Neural cell (in vitro differentiated cells): ENCODE data around the gene CLCNKB. TPM values are rescaled to one million over a fixed set of nuclear protein-coding genes. Genes with fewer than 3 reads are reported as not detected.

Experiments
- H2AFZ ChIP-seq: fragments of 200-600, 300-800 bp; sonication (generic), shearing (Covaris generic); 2 replicates; pipeline ENCODE4 v1.6.0; 2014; ENCODE audit warnings: low read depth, mild to moderate bottlenecking, antibody characterized with exemption, low read length, moderate library complexity
- H3F3A ChIP-seq: fragments of 200-600 bp; shearing (Covaris generic); 2 replicates; pipeline ENCODE4 v1.6.1; 2016; ENCODE audit warnings: mild to moderate bottlenecking, moderate library complexity, mixed read lengths, antibody characterized with exemption, low read length; ENCODE audit not compliant: insufficient read depth, poor library complexity, severe bottlenecking
- H3K27ac ChIP-seq: fragments of 200-600, 300-800 bp; sonication (generic), shearing (Covaris generic); 2 replicates; pipeline ENCODE4 v1.5.1; 2014; ENCODE audit warnings: mild to moderate bottlenecking, low read length, moderate library complexity
- H3K27me3 ChIP-seq: fragments of 300-800, 200-600 bp; sonication (generic), shearing (Covaris generic); 2 replicates; pipeline ENCODE4 v1.6.0; 2014; ENCODE audit warnings: mild to moderate bottlenecking, low read depth, low read length, moderate library complexity; ENCODE audit not compliant: insufficient read depth
- H3K36me3 ChIP-seq: fragments of 300-800, 200-600 bp; sonication (generic), shearing (Covaris generic); 2 replicates; pipeline ENCODE4 v1.5.1; 2014; ENCODE audit warnings: mild to moderate bottlenecking, antibody characterized with exemption, low read length, moderate library complexity; ENCODE audit not compliant: insufficient read depth
- H3K4me2 ChIP-seq: fragments of 300-800, 200-600 bp; sonication (generic), shearing (Covaris generic); 2 replicates; pipeline ENCODE4 v1.6.0; 2014; ENCODE audit warnings: mild to moderate bottlenecking, low read length
- H3K4me3 ChIP-seq: fragments of 300-800, 200-600 bp; sonication (generic), shearing (Covaris generic); 2 replicates; pipeline ENCODE4 v1.5.1; 2014; ENCODE audit warnings: mild to moderate bottlenecking, low read length, moderate library complexity
- H3K79me2 ChIP-seq: fragments of 200-600 bp; shearing (Covaris generic); replicated peaks from 2 replicates; pipeline ENCODE4 v1.6.0; 2014; ENCODE audit warnings: mild to moderate bottlenecking, low read length, moderate library complexity; ENCODE audit not compliant: insufficient read depth
- H3K9ac ChIP-seq: fragments of 300-800, 200-600 bp; sonication (generic), shearing (Covaris generic); 2 replicates; pipeline ENCODE4 v1.6.1; 2016; ENCODE audit warnings: mild to moderate bottlenecking, low read length, mixed read lengths
- H3K9me2 ChIP-seq: fragments of 200-600 bp; shearing (Covaris generic); 2 replicates; pipeline ENCODE4 v1.6.1; 2016; ENCODE audit warnings: mild to moderate bottlenecking, low read length, mixed read lengths; ENCODE audit not compliant: insufficient read depth
- H3K9me3 ChIP-seq: fragments of 200-600, 300-800 bp; sonication (generic), shearing (Covaris generic); 2 replicates; pipeline ENCODE4 v1.6.1; 2016; ENCODE audit warnings: mild to moderate bottlenecking, mixed run types, low read length, moderate library complexity, mixed read lengths
- H4K20me1 ChIP-seq: fragments of 200-600 bp; shearing (Covaris generic); 2 replicates; pipeline ENCODE4 v1.6.1; 2016; ENCODE audit warnings: mild to moderate bottlenecking, mixed run types; ENCODE audit not compliant: insufficient read depth
- EP300 ChIP-seq: fragments of 450-650 bp; conservative IDR thresholded peaks from 2 replicates; pipeline ENCODE4 v1.6.1; 2014; ENCODE audit warnings: antibody characterized with exemption, mild to moderate bottlenecking, moderate library complexity; ENCODE audit not compliant: poor library complexity, severe bottlenecking
- EZH2 ChIP-seq: fragments of 200-600, 300-800 bp; shearing (Covaris generic), sonication (generic); IDR thresholded peaks from 2 replicates; pipeline ENCODE4 v1.6.1; 2014; ENCODE audit warnings: antibody characterized with exemption, low read length, borderline replicate concordance, mild to moderate bottlenecking; ENCODE audit not compliant: insufficient read depth, poor library complexity, severe bottlenecking
- MXI1 ChIP-seq: fragments of 450-650 bp; conservative IDR thresholded peaks from 2 replicates; pipeline ENCODE4 v1.6.1; 2014; ENCODE audit warnings: antibody characterized with exemption, mild to moderate bottlenecking; ENCODE audit not compliant: poor library complexity, severe bottlenecking
- POLR2AphosphoS5 ChIP-seq: IDR thresholded peaks from 2 replicates; pipeline ENCODE4 v1.6.1; 2012
- RAD21 ChIP-seq: fragments of 450-650 bp; conservative IDR thresholded peaks from 2 replicates; pipeline ENCODE4 v1.6.1; 2014; ENCODE audit warnings: antibody characterized with exemption, mild to moderate bottlenecking, moderate library complexity
- SMC3 ChIP-seq: fragments of 450-650 bp; conservative IDR thresholded peaks from 2 replicates; pipeline ENCODE4 v1.6.1; 2014; ENCODE audit warnings: antibody characterized with exemption, mild to moderate bottlenecking, moderate library complexity; ENCODE audit not compliant: poor library complexity
- TAF1 ChIP-seq: IDR thresholded peaks from 2 replicates; pipeline ENCODE4 v1.6.1; 2012; ENCODE audit warnings: low read depth
- polyA plus RNA-seq: library from polyadenylated mRNA; depleted of rRNA; stranded (reverse); fragments of >200 nt; gene quantifications from 2 replicates; pipeline ENCODE4 v1.2.3, GENCODE V29; 2014
- TF ChIP-seq, protein P1 (sequence below): fragments of 450-650 bp; IDR thresholded peaks from 2 replicates; pipeline ENCODE4 v1.5.1; 2014; ENCODE audit warnings: antibody characterized with exemption, mild to moderate bottlenecking, moderate library complexity; ENCODE audit not compliant: poor library complexity, severe bottlenecking
- TF ChIP-seq, protein P2 (sequence below): IDR thresholded peaks from 2 replicates; pipeline ENCODE4 v1.6.1; 2012; ENCODE audit warnings: borderline replicate concordance

The CLCNKB gene
- polyA plus RNA-seq, 1 donor from 2014 or later, result not detected

DNA sequence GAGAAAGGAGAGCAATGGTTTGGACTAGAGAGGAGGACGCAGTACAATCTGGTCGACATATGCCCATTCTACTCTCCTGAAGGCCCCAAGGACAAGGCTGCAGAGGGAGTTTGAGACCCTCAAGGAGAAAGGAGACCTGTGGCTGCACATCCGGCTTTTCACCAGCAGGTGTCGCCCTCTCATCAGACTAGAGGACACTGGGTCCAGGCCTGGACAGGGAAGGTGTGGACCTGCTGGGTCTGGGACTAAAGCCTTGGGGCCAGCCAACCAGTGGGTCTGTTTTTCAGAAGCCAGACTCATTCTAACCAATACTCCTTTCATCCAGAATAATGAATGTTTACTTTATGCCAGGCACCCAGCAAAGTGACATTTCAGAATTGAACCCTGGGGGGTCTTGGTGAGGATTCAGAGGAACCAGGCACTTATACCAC is 34.5 kb upstream of the CLCNKB start:
- Histone ChIP-seq H4K20me1 (no peaks in the 10 kb centered on the region), H3K9me2 (no peaks in the 10 kb centered on the region), H3K4me3 (no peak overlapping the region), H3K79me2 (no peaks in the 10 kb centered on the region), H3F3A (no peaks in the 10 kb centered on the region), H2AFZ (no peak overlapping the region), H3K27me3 (no peaks in the 10 kb centered on the region), H3K4me2 (no peak overlapping the region), H3K9ac (no peak overlapping the region), H3K9me3 (no peaks in the 10 kb centered on the region), H3K36me3 (no peaks in the 10 kb centered on the region), H3K27ac (no peak overlapping the region)
- TF ChIP-seq SMC3 (peak; percentile 94), TAF1 (no peak), RAD21 (peak; percentile 91), EZH2 (no peak)
- TF ChIP-seq, protein P1, sequence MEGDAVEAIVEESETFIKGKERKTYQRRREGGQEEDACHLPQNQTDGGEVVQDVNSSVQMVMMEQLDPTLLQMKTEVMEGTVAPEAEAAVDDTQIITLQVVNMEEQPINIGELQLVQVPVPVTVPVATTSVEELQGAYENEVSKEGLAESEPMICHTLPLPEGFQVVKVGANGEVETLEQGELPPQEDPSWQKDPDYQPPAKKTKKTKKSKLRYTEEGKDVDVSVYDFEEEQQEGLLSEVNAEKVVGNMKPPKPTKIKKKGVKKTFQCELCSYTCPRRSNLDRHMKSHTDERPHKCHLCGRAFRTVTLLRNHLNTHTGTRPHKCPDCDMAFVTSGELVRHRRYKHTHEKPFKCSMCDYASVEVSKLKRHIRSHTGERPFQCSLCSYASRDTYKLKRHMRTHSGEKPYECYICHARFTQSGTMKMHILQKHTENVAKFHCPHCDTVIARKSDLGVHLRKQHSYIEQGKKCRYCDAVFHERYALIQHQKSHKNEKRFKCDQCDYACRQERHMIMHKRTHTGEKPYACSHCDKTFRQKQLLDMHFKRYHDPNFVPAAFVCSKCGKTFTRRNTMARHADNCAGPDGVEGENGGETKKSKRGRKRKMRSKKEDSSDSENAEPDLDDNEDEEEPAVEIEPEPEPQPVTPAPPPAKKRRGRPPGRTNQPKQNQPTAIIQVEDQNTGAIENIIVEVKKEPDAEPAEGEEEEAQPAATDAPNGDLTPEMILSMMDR, result peak; percentile 96

DNA sequence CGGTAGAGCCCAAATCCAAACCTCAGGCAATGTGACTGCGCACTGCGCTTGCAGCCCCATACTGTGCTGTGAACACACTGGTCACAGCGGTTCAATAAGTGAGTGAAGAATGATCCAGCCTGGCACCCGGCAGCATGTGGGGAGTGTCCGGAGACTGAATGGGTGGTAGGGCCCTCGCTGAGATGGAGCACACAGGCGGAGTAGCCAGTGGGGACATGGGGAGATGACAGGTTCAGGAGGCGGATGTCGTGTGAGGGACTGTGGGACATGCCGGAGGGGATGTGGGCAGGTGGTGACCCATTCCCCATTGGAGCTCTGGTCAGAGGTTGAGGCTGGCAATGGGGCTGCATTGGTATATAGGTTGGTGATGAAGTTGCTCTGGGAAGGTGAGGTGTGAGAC is 33.9 kb upstream of the CLCNKB start:
- no peaks in the 10 kb centered on the region for H3K36me3 ChIP-seq
- no peak overlapping the region for H2AFZ ChIP-seq
- no peaks in the 10 kb centered on the region for H3K9me2 ChIP-seq
- no peak overlapping the region for H3K27ac ChIP-seq
- H3K4me3 ChIP-seq, result no peak overlapping the region
- H3K27me3 ChIP-seq, result no peaks in the 10 kb centered on the region
- H3K9ac ChIP-seq, result no peak overlapping the region
- H3K79me2 ChIP-seq, result no peaks in the 10 kb centered on the region
- no peak for TF ChIP-seq EP300
- H4K20me1 ChIP-seq, result no peaks in the 10 kb centered on the region
- H3F3A ChIP-seq, result no peaks in the 10 kb centered on the region
- H3K4me2 ChIP-seq, result no peak overlapping the region
- no peaks in the 10 kb centered on the region for H3K9me3 ChIP-seq

DNA sequence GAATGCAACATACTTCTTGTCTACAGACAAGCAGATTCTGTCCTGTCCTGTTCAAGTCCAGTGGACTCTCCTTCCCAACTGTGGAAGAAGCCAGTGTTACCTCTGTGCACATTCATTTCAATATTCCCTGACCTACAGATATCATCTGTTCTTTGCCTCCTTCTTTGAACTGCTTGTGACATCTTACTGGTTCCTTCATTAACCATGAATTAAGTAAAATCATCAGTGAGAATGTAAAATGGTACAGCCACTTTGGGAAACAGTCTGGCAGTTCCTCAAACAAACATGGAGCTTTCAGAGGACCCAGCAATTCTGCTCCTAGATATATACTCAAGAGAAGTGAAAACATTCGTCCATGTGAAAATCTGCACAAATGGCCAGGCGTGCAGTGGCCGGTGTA is 32.7 kb upstream of the CLCNKB start:
- H2AFZ ChIP-seq, result no peak overlapping the region
- no peaks in the 10 kb centered on the region for H3K9me2 ChIP-seq
- no peaks in the 10 kb centered on the region for H4K20me1 ChIP-seq
- no peak overlapping the region for H3K4me3 ChIP-seq
- H3K9me3 ChIP-seq, result no peaks in the 10 kb centered on the region
- H3K9ac ChIP-seq, result no peak overlapping the region
- TF ChIP-seq, protein P1, result no peak
- TF ChIP-seq TAF1, result no peak
- TF ChIP-seq POLR2AphosphoS5, result no peak
- TF ChIP-seq EP300, result no peak
- TF ChIP-seq MXI1, result no peak
- TF ChIP-seq, protein P2, sequence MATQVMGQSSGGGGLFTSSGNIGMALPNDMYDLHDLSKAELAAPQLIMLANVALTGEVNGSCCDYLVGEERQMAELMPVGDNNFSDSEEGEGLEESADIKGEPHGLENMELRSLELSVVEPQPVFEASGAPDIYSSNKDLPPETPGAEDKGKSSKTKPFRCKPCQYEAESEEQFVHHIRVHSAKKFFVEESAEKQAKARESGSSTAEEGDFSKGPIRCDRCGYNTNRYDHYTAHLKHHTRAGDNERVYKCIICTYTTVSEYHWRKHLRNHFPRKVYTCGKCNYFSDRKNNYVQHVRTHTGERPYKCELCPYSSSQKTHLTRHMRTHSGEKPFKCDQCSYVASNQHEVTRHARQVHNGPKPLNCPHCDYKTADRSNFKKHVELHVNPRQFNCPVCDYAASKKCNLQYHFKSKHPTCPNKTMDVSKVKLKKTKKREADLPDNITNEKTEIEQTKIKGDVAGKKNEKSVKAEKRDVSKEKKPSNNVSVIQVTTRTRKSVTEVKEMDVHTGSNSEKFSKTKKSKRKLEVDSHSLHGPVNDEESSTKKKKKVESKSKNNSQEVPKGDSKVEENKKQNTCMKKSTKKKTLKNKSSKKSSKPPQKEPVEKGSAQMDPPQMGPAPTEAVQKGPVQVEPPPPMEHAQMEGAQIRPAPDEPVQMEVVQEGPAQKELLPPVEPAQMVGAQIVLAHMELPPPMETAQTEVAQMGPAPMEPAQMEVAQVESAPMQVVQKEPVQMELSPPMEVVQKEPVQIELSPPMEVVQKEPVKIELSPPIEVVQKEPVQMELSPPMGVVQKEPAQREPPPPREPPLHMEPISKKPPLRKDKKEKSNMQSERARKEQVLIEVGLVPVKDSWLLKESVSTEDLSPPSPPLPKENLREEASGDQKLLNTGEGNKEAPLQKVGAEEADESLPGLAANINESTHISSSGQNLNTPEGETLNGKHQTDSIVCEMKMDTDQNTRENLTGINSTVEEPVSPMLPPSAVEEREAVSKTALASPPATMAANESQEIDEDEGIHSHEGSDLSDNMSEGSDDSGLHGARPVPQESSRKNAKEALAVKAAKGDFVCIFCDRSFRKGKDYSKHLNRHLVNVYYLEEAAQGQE, result no peak
- no peaks in the 10 kb centered on the region for H3K27me3 ChIP-seq
- no peak overlapping the region for H3K4me2 ChIP-seq
- H3K36me3 ChIP-seq, result no peaks in the 10 kb centered on the region
- no peaks in the 10 kb centered on the region for H3K79me2 ChIP-seq
- no peak overlapping the region for H3K27ac ChIP-seq
- H3F3A ChIP-seq, result no peaks in the 10 kb centered on the region
